ENCODE measurements around the gene RECK. TPM values are rescaled to one million over a fixed set of nuclear protein-coding genes. Genes with fewer than 3 reads are reported as not detected.

RECK gene
- total RNA-seq, 1 donor from 2014 or later: 5.4 TPM

DNA sequence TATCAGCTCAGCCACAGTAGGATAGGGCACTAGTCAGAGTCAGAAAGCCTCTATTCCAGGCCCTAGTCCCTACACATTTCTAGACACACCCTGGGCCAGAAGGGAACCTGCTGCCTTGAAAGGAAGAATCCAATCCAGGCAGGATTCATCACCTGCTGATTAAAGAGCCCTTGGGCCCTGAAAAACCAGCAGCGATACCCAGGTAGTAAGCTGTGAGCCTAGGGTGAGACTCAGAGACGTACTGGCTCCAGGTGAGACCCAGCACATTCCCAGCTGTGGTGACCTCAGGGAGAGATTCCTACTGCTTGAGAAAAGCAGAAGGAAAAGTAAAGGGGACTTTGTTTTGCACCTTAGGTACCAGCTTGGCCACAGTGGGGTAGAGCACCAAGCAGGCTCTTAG lies 137.1 kb downstream of the RECK start:
- intact Hi-C loops (cut with micrococcal nuclease): no loop called here
- TF ChIP-seq, protein P1, sequence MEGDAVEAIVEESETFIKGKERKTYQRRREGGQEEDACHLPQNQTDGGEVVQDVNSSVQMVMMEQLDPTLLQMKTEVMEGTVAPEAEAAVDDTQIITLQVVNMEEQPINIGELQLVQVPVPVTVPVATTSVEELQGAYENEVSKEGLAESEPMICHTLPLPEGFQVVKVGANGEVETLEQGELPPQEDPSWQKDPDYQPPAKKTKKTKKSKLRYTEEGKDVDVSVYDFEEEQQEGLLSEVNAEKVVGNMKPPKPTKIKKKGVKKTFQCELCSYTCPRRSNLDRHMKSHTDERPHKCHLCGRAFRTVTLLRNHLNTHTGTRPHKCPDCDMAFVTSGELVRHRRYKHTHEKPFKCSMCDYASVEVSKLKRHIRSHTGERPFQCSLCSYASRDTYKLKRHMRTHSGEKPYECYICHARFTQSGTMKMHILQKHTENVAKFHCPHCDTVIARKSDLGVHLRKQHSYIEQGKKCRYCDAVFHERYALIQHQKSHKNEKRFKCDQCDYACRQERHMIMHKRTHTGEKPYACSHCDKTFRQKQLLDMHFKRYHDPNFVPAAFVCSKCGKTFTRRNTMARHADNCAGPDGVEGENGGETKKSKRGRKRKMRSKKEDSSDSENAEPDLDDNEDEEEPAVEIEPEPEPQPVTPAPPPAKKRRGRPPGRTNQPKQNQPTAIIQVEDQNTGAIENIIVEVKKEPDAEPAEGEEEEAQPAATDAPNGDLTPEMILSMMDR (IDR thresholded peaks at IDR 0.05; ENCODE audit: borderline replicate concordance): no peak

More for the DNA sequence above, 137.1 kb downstream of the RECK start:
- no peak for DNase-seq
- H3K27me3 ChIP-seq (ENCODE audit: low read depth): peaks cover 18% of the 10 kb centered on the region
- H3K9me3 ChIP-seq (replicated peaks): no peaks in the 10 kb centered on the region
- no peak overlapping the region for H3K27ac ChIP-seq (replicated peaks)
- no peaks in the 10 kb centered on the region for H3K4me1 ChIP-seq
- H3K36me3 ChIP-seq: no peaks in the 10 kb centered on the region
- no peak overlapping the region for H3K4me3 ChIP-seq

Other genes with a start within 250 kb of the RECK start
- gene NPR2, start 245.3 kb upstream of the RECK start, total RNA-seq: 24.2 TPM
- 3.4 TPM for gene SPAG8, start 224.7 kb upstream of the RECK start, total RNA-seq
- gene HINT2, start 221.9 kb upstream of the RECK start, total RNA-seq: 71.1 TPM
- not detected for gene FAM221B, start 208.2 kb upstream of the RECK start, total RNA-seq
- gene TMEM8B, start 207.7 kb upstream of the RECK start, total RNA-seq: 17.5 TPM
- not detected for gene OR13J1, start 166.5 kb upstream of the RECK start, total RNA-seq
- 6.2 TPM for gene HRCT1, start 130.7 kb upstream of the RECK start, total RNA-seq
- 6.5 TPM for gene SPAAR, start 127.4 kb upstream of the RECK start, total RNA-seq
- not detected for gene OR2S2, start 78.8 kb upstream of the RECK start, total RNA-seq
- gene GLIPR2, start 99.8 kb downstream of the RECK start, total RNA-seq: 8.7 TPM
- not detected for gene CCIN, start 132.5 kb downstream of the RECK start, total RNA-seq
- gene CLTA, start 154.0 kb downstream of the RECK start, total RNA-seq: 60.4 TPM
- 11.7 TPM for gene GNE, start 221.5 kb downstream of the RECK start, total RNA-seq